ENCODE data around the gene ASCC2.
"Not testable (repeated sequence)": the region's sequence is repeated elsewhere in the genome, so short reads cannot be mapped to it uniquely, and the experiment has no call there.

GRCh38 chr22:29836791-29837370 lies 1.2 kb downstream of the ASCC2 start:
- not testable (repeated sequence) for TF ChIP-seq POLR2AphosphoS5 (IDR thresholded peaks at IDR 0.05); EP300 (IDR thresholded peaks at IDR 0.05); POLR2A (IDR thresholded peaks at IDR 0.05; ENCODE audit: low read depth)
- TF ChIP-seq, protein P1, sequence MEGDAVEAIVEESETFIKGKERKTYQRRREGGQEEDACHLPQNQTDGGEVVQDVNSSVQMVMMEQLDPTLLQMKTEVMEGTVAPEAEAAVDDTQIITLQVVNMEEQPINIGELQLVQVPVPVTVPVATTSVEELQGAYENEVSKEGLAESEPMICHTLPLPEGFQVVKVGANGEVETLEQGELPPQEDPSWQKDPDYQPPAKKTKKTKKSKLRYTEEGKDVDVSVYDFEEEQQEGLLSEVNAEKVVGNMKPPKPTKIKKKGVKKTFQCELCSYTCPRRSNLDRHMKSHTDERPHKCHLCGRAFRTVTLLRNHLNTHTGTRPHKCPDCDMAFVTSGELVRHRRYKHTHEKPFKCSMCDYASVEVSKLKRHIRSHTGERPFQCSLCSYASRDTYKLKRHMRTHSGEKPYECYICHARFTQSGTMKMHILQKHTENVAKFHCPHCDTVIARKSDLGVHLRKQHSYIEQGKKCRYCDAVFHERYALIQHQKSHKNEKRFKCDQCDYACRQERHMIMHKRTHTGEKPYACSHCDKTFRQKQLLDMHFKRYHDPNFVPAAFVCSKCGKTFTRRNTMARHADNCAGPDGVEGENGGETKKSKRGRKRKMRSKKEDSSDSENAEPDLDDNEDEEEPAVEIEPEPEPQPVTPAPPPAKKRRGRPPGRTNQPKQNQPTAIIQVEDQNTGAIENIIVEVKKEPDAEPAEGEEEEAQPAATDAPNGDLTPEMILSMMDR (IDR thresholded peaks at IDR 0.05) = not testable (repeated sequence)

Measured in esophagus muscularis mucosa (tissue), 4 donors.